Activated CD8-positive, alpha-beta T cell treated with anti-CD3 and anti-CD28 coated beads for 36 hours (primary cell): ENCODE results near the gene MAPK4. TPM values are rescaled to one million over a fixed set of nuclear protein-coding genes. Genes with fewer than 3 reads are reported as not detected.

ENCODE experiments used
- ATAC-seq: fragments of 200-7000 bp; cut with Tn5 transposase; one replicate; pipeline ENCODE4 v1.10.0; 2021; ENCODE audit warnings: mild to moderate bottlenecking, moderate library complexity
- CTCF ChIA-PET: fragments of 350-600 bp; sonication (Branson Sonifier 250); formaldehyde crosslinking; loops from one replicate; lab custom pipeline; 2021; ENCODE audit warnings: antibody characterized with exemption; lab: Charles Lee
- POLR2A ChIA-PET: fragments of 350-600 bp; sonication (Branson Sonifier 250); formaldehyde crosslinking; loops from one replicate; lab custom pipeline; 2021; ENCODE audit warnings: antibody characterized with exemption; lab: Charles Lee
- DNase-seq: peaks from one replicate; pipeline ENCODE4 v3.0.0-alpha.2; 2020
- H3K27ac Mint-ChIP-seq: one replicate; pipeline ENCODE4 v1.8.0; 2021; ENCODE audit warnings: mild to moderate bottlenecking, mixed read lengths
- H3K27me3 Mint-ChIP-seq: one replicate; pipeline ENCODE4 v1.8.0; 2021; ENCODE audit warnings: mixed read lengths
- H3K36me3 Mint-ChIP-seq: one replicate; pipeline ENCODE4 v1.8.0; 2021; ENCODE audit warnings: low read depth, mixed read lengths
- H3K4me1 Mint-ChIP-seq: one replicate; pipeline ENCODE4 v1.8.0; 2021; ENCODE audit warnings: low read depth, mixed read lengths
- H3K4me3 Mint-ChIP-seq: one replicate; pipeline ENCODE4 v1.8.0; 2021; ENCODE audit warnings: mild to moderate bottlenecking, moderate library complexity, mixed read lengths
- H3K9me3 Mint-ChIP-seq: one replicate; pipeline ENCODE4 v1.8.0; 2021; ENCODE audit warnings: mixed read lengths
- intact Hi-C: fragments of 100-400 bp; cut with micrococcal nuclease; formaldehyde crosslinking; loops from one replicate; pipeline ENCODE4 v1.10.0; 2022
- total RNA-seq, 2 experiments: library from RNA; stranded (reverse); gene quantifications; one replicate each; pipeline ENCODE4 v1.2.3, GENCODE V29; 2021
- TF ChIP-seq, protein P1 (sequence below): fragments of 200-600 bp; IDR thresholded peaks from one replicate; pipeline ENCODE4 v1.8.0; 2022; ENCODE audit warnings: antibody characterized with exemption, mild to moderate bottlenecking

MAPK4 gene
- total RNA-seq, 2 experiments from 2014 or later = not detected

DNA sequence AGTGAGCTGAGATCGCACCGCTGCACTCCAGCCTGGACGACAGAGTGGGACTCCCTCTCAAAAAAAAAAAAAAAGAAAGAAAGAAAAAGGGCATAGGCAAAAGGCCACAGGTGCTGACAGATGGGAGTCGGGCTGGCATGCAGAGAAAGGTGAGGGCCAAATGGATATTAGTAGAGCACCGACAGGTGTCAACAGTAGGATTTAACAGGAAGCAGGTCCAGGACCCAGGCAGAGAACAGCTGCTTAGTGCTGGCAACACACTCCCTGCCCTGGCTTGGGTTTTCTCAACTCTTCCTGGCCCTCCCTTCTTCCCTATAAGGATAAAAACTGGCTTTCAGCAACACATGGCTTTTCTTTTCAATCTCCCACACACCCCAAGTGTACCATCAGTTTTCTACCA, 175.0 kb downstream of the MAPK4 start:
- POLR2A ChIA-PET = no interaction called here
- DNase-seq (no peak), ATAC-seq (no peak)
- Mint-ChIP-seq H3K4me3 (no peak overlapping the region), H3K36me3 (no peaks in the 10 kb centered on the region), H3K9me3 (no peaks in the 10 kb centered on the region), H3K27ac (no peak overlapping the region), H3K4me1 (no peaks in the 10 kb centered on the region), H3K27me3 (no peaks in the 10 kb centered on the region)
- CTCF ChIA-PET = no interaction called here
- TF ChIP-seq, protein P1, sequence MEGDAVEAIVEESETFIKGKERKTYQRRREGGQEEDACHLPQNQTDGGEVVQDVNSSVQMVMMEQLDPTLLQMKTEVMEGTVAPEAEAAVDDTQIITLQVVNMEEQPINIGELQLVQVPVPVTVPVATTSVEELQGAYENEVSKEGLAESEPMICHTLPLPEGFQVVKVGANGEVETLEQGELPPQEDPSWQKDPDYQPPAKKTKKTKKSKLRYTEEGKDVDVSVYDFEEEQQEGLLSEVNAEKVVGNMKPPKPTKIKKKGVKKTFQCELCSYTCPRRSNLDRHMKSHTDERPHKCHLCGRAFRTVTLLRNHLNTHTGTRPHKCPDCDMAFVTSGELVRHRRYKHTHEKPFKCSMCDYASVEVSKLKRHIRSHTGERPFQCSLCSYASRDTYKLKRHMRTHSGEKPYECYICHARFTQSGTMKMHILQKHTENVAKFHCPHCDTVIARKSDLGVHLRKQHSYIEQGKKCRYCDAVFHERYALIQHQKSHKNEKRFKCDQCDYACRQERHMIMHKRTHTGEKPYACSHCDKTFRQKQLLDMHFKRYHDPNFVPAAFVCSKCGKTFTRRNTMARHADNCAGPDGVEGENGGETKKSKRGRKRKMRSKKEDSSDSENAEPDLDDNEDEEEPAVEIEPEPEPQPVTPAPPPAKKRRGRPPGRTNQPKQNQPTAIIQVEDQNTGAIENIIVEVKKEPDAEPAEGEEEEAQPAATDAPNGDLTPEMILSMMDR = no peak
- intact Hi-C loops = no loop called here

- ChIA-PET POLR2A (no interaction called here), CTCF (no interaction called here)
- DNase-seq = no peak
- ATAC-seq = no peak
- no peaks in the 10 kb centered on the region for H3K9me3 Mint-ChIP-seq
- no peaks in the 10 kb centered on the region for H3K36me3 Mint-ChIP-seq
- H3K27ac Mint-ChIP-seq = no peak overlapping the region
- H3K4me1 Mint-ChIP-seq = no peaks in the 10 kb centered on the region
- intact Hi-C loops = no loop called here
- no peaks in the 10 kb centered on the region for H3K27me3 Mint-ChIP-seq
- TF ChIP-seq, protein P1 = no peak
- no peak overlapping the region for H3K4me3 Mint-ChIP-seq
Measured at GRCh38 chr18:50737127-50737526, 177.2 kb downstream of the MAPK4 start.

DNA sequence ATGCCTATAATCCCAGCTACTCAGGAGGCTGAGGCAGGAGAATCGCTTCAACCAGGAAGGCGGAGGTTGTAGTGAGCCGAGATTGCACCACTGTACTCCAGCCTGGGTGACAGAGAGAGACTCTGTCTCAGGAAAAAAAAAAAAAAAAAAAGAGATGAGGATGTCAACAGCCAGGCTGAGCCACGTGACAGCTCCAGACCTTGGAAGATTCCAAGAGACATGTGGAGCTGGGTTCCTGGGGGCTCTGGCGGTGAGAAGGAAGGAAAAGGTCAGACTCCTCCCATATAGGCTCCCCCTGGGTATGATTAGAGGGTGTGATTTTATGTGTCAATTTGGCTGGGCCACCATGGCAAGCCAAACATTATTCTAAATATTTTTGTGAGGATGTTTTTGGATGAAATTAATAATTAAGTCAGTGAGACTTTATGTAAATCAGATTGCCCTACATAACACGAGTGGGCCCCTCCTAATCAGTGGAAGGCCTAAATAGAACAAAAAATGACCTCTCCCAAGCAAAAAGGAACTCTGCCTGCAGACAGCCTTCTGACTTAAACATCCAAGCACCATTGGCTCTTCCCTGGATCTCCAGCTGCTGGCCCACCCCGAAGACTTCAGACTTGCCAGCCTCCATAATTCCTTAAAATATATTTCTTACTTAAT, 178.3 kb downstream of the MAPK4 start:
- ChIA-PET POLR2A (no interaction called here), CTCF (no interaction called here)
- Mint-ChIP-seq H3K36me3 (no peaks in the 10 kb centered on the region), H3K27ac (no peak overlapping the region), H3K4me1 (no peaks in the 10 kb centered on the region), H3K27me3 (no peaks in the 10 kb centered on the region), H3K9me3 (no peaks in the 10 kb centered on the region), H3K4me3 (no peak overlapping the region)
- ATAC-seq (no peak), DNase-seq (no peak)
- intact Hi-C loops = no loop called here
- TF ChIP-seq, protein P1 = no peak

- no peaks in the 10 kb centered on the region for H3K36me3 Mint-ChIP-seq
- ATAC-seq (no peak), DNase-seq (no peak)
- H3K27me3 Mint-ChIP-seq = peaks cover 3% of the 10 kb centered on the region
- no peak overlapping the region for H3K4me3 Mint-ChIP-seq
- TF ChIP-seq, protein P1 = no peak
- no peaks in the 10 kb centered on the region for H3K4me1 Mint-ChIP-seq
- intact Hi-C loops = no loop called here
- H3K27ac Mint-ChIP-seq = no peak overlapping the region
- CTCF ChIA-PET = no interaction called here
- POLR2A ChIA-PET = no interaction called here
- no peaks in the 10 kb centered on the region for H3K9me3 Mint-ChIP-seq
Measured at GRCh38 chr18:50742952-50743351, 183.1 kb downstream of the MAPK4 start.

DNA sequence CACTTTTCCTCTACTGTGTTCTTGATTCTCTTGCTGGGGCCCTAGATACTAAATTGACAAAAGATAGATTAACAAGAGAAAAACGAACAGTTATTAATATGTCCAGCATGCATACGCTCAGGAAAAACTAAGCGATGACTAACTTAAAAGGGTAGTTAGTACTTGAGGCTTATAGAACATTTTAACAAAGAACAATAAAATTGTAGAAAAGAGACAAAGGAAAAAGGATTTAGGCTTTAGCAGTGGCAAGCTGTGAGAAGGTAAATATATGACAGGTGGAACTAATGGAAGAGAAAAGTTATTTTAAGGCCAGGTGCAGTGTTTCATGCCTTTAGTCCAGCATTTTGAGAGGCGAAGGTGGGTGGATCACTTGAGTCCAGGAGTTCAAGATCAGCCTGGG, 184.4 kb downstream of the MAPK4 start:
- POLR2A ChIA-PET = interaction anchor here (0.6 kb wide), 1 partner anchor 100 kb away, joined by 3 read pairs; no protein-coding TSS in a partner anchor
- peaks cover 3% of the 10 kb centered on the region for H3K27me3 Mint-ChIP-seq
- no peak overlapping the region for H3K27ac Mint-ChIP-seq
- no peaks in the 10 kb centered on the region for H3K36me3 Mint-ChIP-seq
- H3K4me1 Mint-ChIP-seq = no peaks in the 10 kb centered on the region
- CTCF ChIA-PET = no interaction called here
- no peak for DNase-seq
- no peak for ATAC-seq
- TF ChIP-seq, protein P1 = no peak
- no peak overlapping the region for H3K4me3 Mint-ChIP-seq
- intact Hi-C loops = no loop called here
- no peaks in the 10 kb centered on the region for H3K9me3 Mint-ChIP-seq
